Muscle layer of duodenum (tissue), 2 donors: ENCODE measurements around the gene FLOT1.
"Not testable (repeated sequence)": the region's sequence is repeated elsewhere in the genome, so short reads cannot be mapped to it uniquely, and the experiment has no call there.

Source experiments
- H3K27ac ChIP-seq: one replicate; pipeline ENCODE4 v1.7.0; 2013; ENCODE audit warnings: mild to moderate bottlenecking, low read length
- H3K27me3 ChIP-seq: one replicate; pipeline ENCODE4 v1.7.0; 2013; ENCODE audit warnings: low read depth, mild to moderate bottlenecking, control low read depth, low read length
- H3K36me3 ChIP-seq, 2 donors: one replicate each; pipeline ENCODE4 v1.7.0; 2013; ENCODE audit warnings: low read length in 2 of 2, control low read depth in 1 of 2, mild to moderate bottlenecking in 1 of 2; ENCODE audit not compliant: insufficient read depth in 2 of 2, control insufficient read depth in 1 of 2
- H3K4me1 ChIP-seq, 2 donors: one replicate each; pipeline ENCODE4 v1.7.0; 2013; ENCODE audit warnings: low read length in 2 of 2, mild to moderate bottlenecking in 2 of 2, control low read depth in 1 of 2, moderate library complexity in 1 of 2; ENCODE audit not compliant: insufficient read depth in 2 of 2, control insufficient read depth in 1 of 2
- H3K4me3 ChIP-seq, 2 donors: one replicate each; pipeline ENCODE4 v1.7.0; 2013; ENCODE audit warnings: low read length in 2 of 2, low read depth in 1 of 2, mild to moderate bottlenecking in 1 of 2
- H3K9me3 ChIP-seq, 2 donors: one replicate each; pipeline ENCODE4 v1.7.0; 2013; ENCODE audit warnings: low read length in 2 of 2, control low read depth in 1 of 2, mild to moderate bottlenecking in 1 of 2; ENCODE audit not compliant: control insufficient read depth in 1 of 2
- donor health status: healthy.

Gene FLOT1

GRCh38 chr6:30766461-30767157 is 24.1 kb upstream of the FLOT1 start:
- no peak overlapping the region for H3K4me3 ChIP-seq
- no peaks in the 10 kb centered on the region for H3K36me3 ChIP-seq
- no peaks in the 10 kb centered on the region for H3K27me3 ChIP-seq
- no peaks in the 10 kb centered on the region for H3K9me3 ChIP-seq
- H3K27ac ChIP-seq = no peak overlapping the region
- H3K4me1 ChIP-seq = peaks cover 24 to 33% of the 10 kb centered on the region in 2 donors

- peaks cover 24 to 33% of the 10 kb centered on the region in 2 donors for H3K4me1 ChIP-seq
Measured at GRCh38 chr6:30765495-30765894, 23.0 kb upstream of the FLOT1 start.

GRCh38 chr6:30764490-30765043 is 22.1 kb upstream of the FLOT1 start:
- not testable (repeated sequence) for H3K27me3 ChIP-seq

More at GRCh38 chr6:30765495-30765894, 23.0 kb upstream of the FLOT1 start:
- H3K36me3 ChIP-seq, H3K27ac ChIP-seq, H3K4me3 ChIP-seq, H3K27me3 ChIP-seq, H3K9me3 ChIP-seq: not testable (repeated sequence)

GRCh38 chr6:30763618-30764489 is 21.4 kb upstream of the FLOT1 start:
- Histone ChIP-seq H3K27ac (peak overlapping the region; percentile 40), H3K4me1 (peaks cover 12 to 18% of the 10 kb centered on the region in 2 donors)

More at GRCh38 chr6:30764490-30765043, 22.1 kb upstream of the FLOT1 start:
- peaks cover 17 to 25% of the 10 kb centered on the region in 2 donors for H3K4me1 ChIP-seq
- not testable (repeated sequence) for H3K27ac ChIP-seq, H3K4me3 ChIP-seq, H3K36me3 ChIP-seq, H3K9me3 ChIP-seq

GRCh38 chr6:30763155-30763617 is 20.7 kb upstream of the FLOT1 start:
- no peaks in the 10 kb centered on the region for H3K9me3 ChIP-seq
- no peaks in the 10 kb centered on the region for H3K27me3 ChIP-seq
- H3K27ac ChIP-seq = peak overlapping the region; percentile 40
- H3K4me3 ChIP-seq = no peak overlapping the region
- H3K36me3 ChIP-seq = no peaks in the 10 kb centered on the region
- H3K4me1 ChIP-seq = peaks cover 6 to 15% of the 10 kb centered on the region in 2 donors

More at GRCh38 chr6:30763618-30764489, 21.4 kb upstream of the FLOT1 start:
- H3K27me3 ChIP-seq = no peaks in the 10 kb centered on the region
- H3K36me3 ChIP-seq = no peaks in the 10 kb centered on the region
- no peaks in the 10 kb centered on the region for H3K9me3 ChIP-seq
- H3K4me3 ChIP-seq = no peak overlapping the region

GRCh38 chr6:30761791-30762429 is 19.4 kb upstream of the FLOT1 start:
- Histone ChIP-seq H3K4me3 (no peak overlapping the region), H3K27ac (no peak overlapping the region), H3K9me3 (no peaks in the 10 kb centered on the region), H3K36me3 (no peaks in the 10 kb centered on the region), H3K27me3 (no peaks in the 10 kb centered on the region), H3K4me1 (peaks cover 6 to 15% of the 10 kb centered on the region in 2 donors)

- Histone ChIP-seq H3K27me3 (no peaks in the 10 kb centered on the region), H3K4me3 (no peak overlapping the region), H3K27ac (no peak overlapping the region), H3K36me3 (no peaks in the 10 kb centered on the region), H3K9me3 (no peaks in the 10 kb centered on the region), H3K4me1 (peaks cover 6 to 10% of the 10 kb centered on the region in 2 donors)
Measured at GRCh38 chr6:30760549-30760948, 18.1 kb upstream of the FLOT1 start.

- Histone ChIP-seq H3K4me3 (no peak overlapping the region), H3K9me3 (no peaks in the 10 kb centered on the region), H3K4me1 (peaks cover 6 to 10% of the 10 kb centered on the region in 2 donors), H3K27ac (peak overlapping the region; percentile 68), H3K27me3 (no peaks in the 10 kb centered on the region), H3K36me3 (no peaks in the 10 kb centered on the region)
Measured at GRCh38 chr6:30759575-30760239, 17.2 kb upstream of the FLOT1 start.

GRCh38 chr6:30757261-30757904 is 14.9 kb upstream of the FLOT1 start:
- H3K4me1 ChIP-seq = no peaks in the 10 kb centered on the region

GRCh38 chr6:30756405-30757003 is 14.0 kb upstream of the FLOT1 start:
- H3K4me3 ChIP-seq, H3K36me3 ChIP-seq, H3K27me3 ChIP-seq, H3K27ac ChIP-seq, H3K4me1 ChIP-seq, H3K9me3 ChIP-seq: not testable (repeated sequence)

More at GRCh38 chr6:30757261-30757904, 14.9 kb upstream of the FLOT1 start:
- no peaks in the 10 kb centered on the region for H3K27me3 ChIP-seq
- no peaks in the 10 kb centered on the region for H3K36me3 ChIP-seq
- no peak overlapping the region for H3K27ac ChIP-seq
- no peaks in the 10 kb centered on the region for H3K9me3 ChIP-seq
- no peak overlapping the region for H3K4me3 ChIP-seq
